ENCODE data around the gene ESYT3. TPM values are rescaled to one million over a fixed set of nuclear protein-coding genes. Genes with fewer than 3 reads are reported as not detected.

Gene ESYT3
- polyA plus RNA-seq, 4 donors = 0.22 to 1.4 (median 0.31) TPM; not detected in 1

- Histone ChIP-seq H3K4me3 (ENCODE audit: low read depth in 1 of 3, low read length in 3 of 3) (no peak overlapping the region), H3K27me3 (ENCODE audit: control insufficient read depth in 3 of 3, insufficient read depth in 3 of 3, low read length in 3 of 3) (peaks cover 0 to 16% (median under 1%) of the 10 kb centered on the region in 3 donors), H3K9me3 (ENCODE audit: control insufficient read depth in 2 of 2, insufficient read depth in 1 of 2, low read depth in 1 of 2, low read length in 1 of 2) (no peaks in the 10 kb centered on the region), H3K36me3 (ENCODE audit: control insufficient read depth in 3 of 3, insufficient read depth in 2 of 3, low read depth in 1 of 3, low read length in 3 of 3) (peaks cover 0 to 3% (median 0%) of the 10 kb centered on the region in 3 donors), H3K27ac (ENCODE audit: low read depth in 1 of 3, low read length in 2 of 3) (no peak overlapping the region), H3K4me1 (ENCODE audit: control insufficient read depth in 3 of 3, insufficient read depth in 2 of 3, low read depth in 1 of 3, low read length in 2 of 3) (peaks cover 0 to 14% (median 0%) of the 10 kb centered on the region in 3 donors)
- DNase-seq (no peak), FAIRE-seq (no peak)
- 71 to 75% (median 75%) methylated on average over 2 of the region's 2 CpGs for WGBS, 3 donors
These were observed 7.3 kb downstream of the ESYT3 start for GRCh38 chr3:138441742-138442141.

DNA sequence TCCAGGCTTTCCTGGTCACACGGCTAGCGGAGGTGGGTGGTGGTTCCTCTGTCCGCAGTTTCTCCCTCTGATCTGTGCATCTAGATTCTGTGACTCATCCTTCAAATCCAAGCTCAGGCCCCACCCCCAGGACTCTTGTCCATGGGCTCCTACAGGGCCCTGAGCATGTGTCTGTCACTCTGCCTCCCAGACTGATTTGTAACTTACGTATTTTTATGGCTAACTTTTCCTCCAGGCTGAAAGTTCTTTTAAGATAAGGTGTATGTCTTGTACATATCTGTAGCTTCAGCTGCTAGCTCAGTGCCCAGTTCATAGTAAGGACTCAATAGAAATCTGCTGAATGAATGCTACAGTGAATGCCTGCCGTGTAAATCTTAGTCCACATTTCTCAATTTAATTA is 8.0 kb downstream of the ESYT3 start:
- 23 to 56% (median 51%) methylated on average over 5 of the region's 5 CpGs for whole genome bisulfite sequencing, 3 donors
- Histone ChIP-seq H3K27ac (ENCODE audit: low read depth in 1 of 3, low read length in 2 of 3) (peak overlapping the region in 1 of 3 donors; percentile 10), H3K4me1 (ENCODE audit: control insufficient read depth in 3 of 3, insufficient read depth in 2 of 3, low read depth in 1 of 3, low read length in 2 of 3) (peaks cover 0 to 14% (median 0%) of the 10 kb centered on the region in 3 donors), H3K36me3 (ENCODE audit: control insufficient read depth in 3 of 3, insufficient read depth in 2 of 3, low read depth in 1 of 3, low read length in 3 of 3) (peaks cover 0 to 3% (median 0%) of the 10 kb centered on the region in 3 donors), H3K4me3 (ENCODE audit: low read depth in 1 of 3, low read length in 3 of 3) (no peak overlapping the region), H3K27me3 (ENCODE audit: control insufficient read depth in 3 of 3, insufficient read depth in 3 of 3, low read length in 3 of 3) (peaks cover 0 to 9% (median 0%) of the 10 kb centered on the region in 3 donors), H3K9me3 (ENCODE audit: control insufficient read depth in 2 of 2, insufficient read depth in 1 of 2, low read depth in 1 of 2, low read length in 1 of 2) (no peaks in the 10 kb centered on the region)
- FAIRE-seq = no peak
- DNase-seq = peak; percentile 66 to 84

GRCh38 chr3:138443091-138443490 is 8.7 kb downstream of the ESYT3 start:
- DNase-seq (no peak), FAIRE-seq (no peak)
- Histone ChIP-seq H3K27me3 (ENCODE audit: control insufficient read depth in 3 of 3, insufficient read depth in 3 of 3, low read length in 3 of 3) (peaks cover 0 to 7% (median 0%) of the 10 kb centered on the region in 3 donors), H3K9me3 (ENCODE audit: control insufficient read depth in 2 of 2, insufficient read depth in 1 of 2, low read depth in 1 of 2, low read length in 1 of 2) (no peaks in the 10 kb centered on the region), H3K36me3 (ENCODE audit: control insufficient read depth in 3 of 3, insufficient read depth in 2 of 3, low read depth in 1 of 3, low read length in 3 of 3) (peaks cover 0 to 3% (median 0%) of the 10 kb centered on the region in 3 donors), H3K4me1 (ENCODE audit: control insufficient read depth in 3 of 3, insufficient read depth in 2 of 3, low read depth in 1 of 3, low read length in 2 of 3) (peaks cover 0 to 14% (median 0%) of the 10 kb centered on the region in 3 donors), H3K27ac (ENCODE audit: low read depth in 1 of 3, low read length in 2 of 3) (peak overlapping the region in 1 of 3 donors; percentile 10), H3K4me3 (ENCODE audit: low read depth in 1 of 3, low read length in 3 of 3) (no peak overlapping the region)
- 61 to 80% (median 71%) methylated on average over 2 of the region's 2 CpGs for WGBS, 3 donors

DNA sequence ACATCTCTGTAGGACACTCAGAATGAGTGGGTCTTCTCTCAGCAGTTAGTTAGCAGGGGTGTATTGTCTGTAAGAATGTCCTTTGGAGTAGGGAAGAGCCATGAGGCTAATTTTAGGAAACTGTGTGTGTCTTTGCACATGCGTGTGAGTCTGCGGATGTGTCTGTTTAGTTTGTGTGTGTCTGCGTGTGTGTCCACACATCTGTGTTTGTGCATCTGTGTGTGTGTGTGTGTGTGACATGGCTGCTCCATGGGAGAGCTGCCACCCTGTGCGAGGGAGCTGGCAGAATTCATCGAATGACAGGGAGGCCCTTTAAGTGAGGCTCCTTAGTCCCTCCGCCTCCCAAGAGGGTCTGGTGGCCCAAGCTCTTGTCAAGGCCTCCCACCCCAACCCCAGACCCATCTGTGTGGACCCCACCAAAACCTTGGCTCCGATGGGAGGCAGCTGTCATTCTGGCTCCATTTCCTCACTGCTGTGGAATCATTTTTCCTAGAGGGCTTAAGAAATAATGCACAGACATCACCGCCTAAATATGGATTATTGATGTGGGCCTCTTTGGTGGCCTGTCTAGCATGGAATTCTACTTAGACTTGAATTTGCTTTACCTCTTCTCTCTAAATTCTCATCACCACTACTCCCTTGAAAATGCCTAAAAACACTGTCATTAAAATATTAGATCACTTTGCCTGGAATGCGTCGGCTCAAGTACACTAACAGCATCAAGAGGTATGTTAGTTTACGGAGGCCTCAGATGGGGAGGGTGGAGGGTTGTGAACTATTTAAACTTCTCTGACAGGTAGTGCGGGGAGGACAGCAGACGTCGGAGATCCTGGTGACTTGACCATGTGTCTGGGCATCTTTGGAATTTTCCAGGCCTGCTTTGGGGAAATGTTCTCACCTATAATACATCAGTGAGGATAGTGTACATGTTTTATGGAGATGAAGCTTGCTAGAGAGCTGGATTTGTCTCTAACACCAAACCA is 9.4 kb downstream of the ESYT3 start:
- Histone ChIP-seq H3K36me3 (ENCODE audit: control insufficient read depth in 3 of 3, insufficient read depth in 2 of 3, low read depth in 1 of 3, low read length in 3 of 3) (peaks cover 0 to 3% (median 0%) of the 10 kb centered on the region in 3 donors), H3K4me3 (ENCODE audit: low read depth in 1 of 3, low read length in 3 of 3) (no peak overlapping the region), H3K9me3 (ENCODE audit: control insufficient read depth in 2 of 2, insufficient read depth in 1 of 2, low read depth in 1 of 2, low read length in 1 of 2) (no peaks in the 10 kb centered on the region), H3K27ac (ENCODE audit: low read depth in 1 of 3, low read length in 2 of 3) (no peak overlapping the region), H3K27me3 (ENCODE audit: control insufficient read depth in 3 of 3, insufficient read depth in 3 of 3, low read length in 3 of 3) (peaks cover 0 to 7% (median 0%) of the 10 kb centered on the region in 3 donors), H3K4me1 (ENCODE audit: control insufficient read depth in 3 of 3, insufficient read depth in 2 of 3, low read depth in 1 of 3, low read length in 2 of 3) (peaks cover 0 to 14% (median 0%) of the 10 kb centered on the region in 3 donors)
- 88 to 94% (median 92%) methylated on average over 14 of the region's 14 CpGs for WGBS, 3 donors
- FAIRE-seq = no peak
- DNase-seq = no peak

DNA sequence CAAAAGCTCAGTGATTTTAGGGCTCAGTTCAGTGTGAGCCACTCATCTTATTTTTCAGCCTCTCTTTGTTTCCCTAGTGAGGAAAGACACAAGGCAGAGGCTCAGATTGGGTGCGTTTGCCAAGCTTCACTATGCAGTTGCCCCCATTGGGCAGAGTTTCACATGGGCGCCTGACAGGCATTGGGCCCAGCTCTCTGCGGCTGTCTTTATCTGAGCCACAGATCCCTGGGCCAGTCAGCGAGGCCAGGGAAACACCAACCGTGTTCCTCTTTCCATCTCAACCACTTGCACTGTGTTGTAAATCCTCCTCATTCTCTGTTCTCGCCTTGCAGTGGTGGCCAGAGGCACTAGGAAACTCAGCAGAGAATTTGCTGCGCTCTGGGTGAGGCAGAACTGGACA is 10.8 kb downstream of the ESYT3 start:
- Histone ChIP-seq H3K4me1 (ENCODE audit: control insufficient read depth in 3 of 3, insufficient read depth in 2 of 3, low read depth in 1 of 3, low read length in 2 of 3) (peaks cover 0 to 14% (median 0%) of the 10 kb centered on the region in 3 donors), H3K27me3 (ENCODE audit: control insufficient read depth in 3 of 3, insufficient read depth in 3 of 3, low read length in 3 of 3) (no peaks in the 10 kb centered on the region), H3K9me3 (ENCODE audit: control insufficient read depth in 2 of 2, insufficient read depth in 1 of 2, low read depth in 1 of 2, low read length in 1 of 2) (no peaks in the 10 kb centered on the region), H3K4me3 (ENCODE audit: low read depth in 1 of 3, low read length in 3 of 3) (no peak overlapping the region), H3K27ac (ENCODE audit: low read depth in 1 of 3, low read length in 2 of 3) (no peak overlapping the region), H3K36me3 (ENCODE audit: control insufficient read depth in 3 of 3, insufficient read depth in 2 of 3, low read depth in 1 of 3, low read length in 3 of 3) (peaks cover 0 to 3% (median 0%) of the 10 kb centered on the region in 3 donors)
- no peak for FAIRE-seq
- WGBS, 3 donors = 88 to 97% (median 89%) methylated on average over 7 of the region's 7 CpGs
- no peak for DNase-seq

GRCh38 chr3:138445654-138446053 is 11.2 kb downstream of the ESYT3 start:
- H3K27ac ChIP-seq (ENCODE audit: low read depth in 1 of 3, low read length in 2 of 3) = no peak overlapping the region
- FAIRE-seq = no peak
- peaks cover 0 to 14% (median 0%) of the 10 kb centered on the region in 3 donors for H3K4me1 ChIP-seq (ENCODE audit: control insufficient read depth in 3 of 3, insufficient read depth in 2 of 3, low read depth in 1 of 3, low read length in 2 of 3)
- H3K4me3 ChIP-seq (ENCODE audit: low read depth in 1 of 3, low read length in 3 of 3) = no peak overlapping the region
- WGBS, 3 donors = 86 to 89% (median 88%) methylated on average over 4 of the region's 4 CpGs
- H3K36me3 ChIP-seq (ENCODE audit: control insufficient read depth in 3 of 3, insufficient read depth in 2 of 3, low read depth in 1 of 3, low read length in 3 of 3) = peaks cover 0 to 3% (median 0%) of the 10 kb centered on the region in 3 donors
- H3K27me3 ChIP-seq (ENCODE audit: control insufficient read depth in 3 of 3, insufficient read depth in 3 of 3, low read length in 3 of 3) = no peaks in the 10 kb centered on the region
- no peak for DNase-seq
- no peaks in the 10 kb centered on the region for H3K9me3 ChIP-seq (ENCODE audit: control insufficient read depth in 2 of 2, insufficient read depth in 1 of 2, low read depth in 1 of 2, low read length in 1 of 2)

- DNase-seq (no peak), FAIRE-seq (no peak)
- H3K4me3 ChIP-seq (ENCODE audit: low read depth in 1 of 3, low read length in 3 of 3) = no peak overlapping the region
- H3K27ac ChIP-seq (ENCODE audit: low read depth in 1 of 3, low read length in 2 of 3) = no peak overlapping the region
- WGBS, 3 donors = 75 to 85% (median 77%) methylated on average over 3 of the region's 3 CpGs
- H3K9me3 ChIP-seq (ENCODE audit: control insufficient read depth in 2 of 2, insufficient read depth in 1 of 2, low read depth in 1 of 2, low read length in 1 of 2) = no peaks in the 10 kb centered on the region
- peaks cover 0 to 2% (median 0%) of the 10 kb centered on the region in 3 donors for H3K4me1 ChIP-seq (ENCODE audit: control insufficient read depth in 3 of 3, insufficient read depth in 2 of 3, low read depth in 1 of 3, low read length in 2 of 3)
- no peaks in the 10 kb centered on the region for H3K27me3 ChIP-seq (ENCODE audit: control insufficient read depth in 3 of 3, insufficient read depth in 3 of 3, low read length in 3 of 3)
- peaks cover 0 to 3% (median 0%) of the 10 kb centered on the region in 3 donors for H3K36me3 ChIP-seq (ENCODE audit: control insufficient read depth in 3 of 3, insufficient read depth in 2 of 3, low read depth in 1 of 3, low read length in 3 of 3)
These were observed 14.2 kb downstream of the ESYT3 start for GRCh38 chr3:138448631-138449030.

- H3K4me3 ChIP-seq (ENCODE audit: low read depth in 1 of 3, low read length in 3 of 3) = no peak overlapping the region
- 80 to 88% (median 87%) methylated on average over 3 of the region's 3 CpGs for WGBS, 3 donors
- H3K36me3 ChIP-seq (ENCODE audit: control insufficient read depth in 3 of 3, insufficient read depth in 2 of 3, low read depth in 1 of 3, low read length in 3 of 3) = peaks cover 0 to 3% (median 0%) of the 10 kb centered on the region in 3 donors
- no peaks in the 10 kb centered on the region for H3K4me1 ChIP-seq (ENCODE audit: control insufficient read depth in 3 of 3, insufficient read depth in 2 of 3, low read depth in 1 of 3, low read length in 2 of 3)
- no peaks in the 10 kb centered on the region for H3K9me3 ChIP-seq (ENCODE audit: control insufficient read depth in 2 of 2, insufficient read depth in 1 of 2, low read depth in 1 of 2, low read length in 1 of 2)
- H3K27ac ChIP-seq (ENCODE audit: low read depth in 1 of 3, low read length in 2 of 3) = no peak overlapping the region
- DNase-seq (no peak), FAIRE-seq (no peak)
- H3K27me3 ChIP-seq (ENCODE audit: control insufficient read depth in 3 of 3, insufficient read depth in 3 of 3, low read length in 3 of 3) = no peaks in the 10 kb centered on the region
These were observed 15.1 kb downstream of the ESYT3 start for GRCh38 chr3:138449490-138449889.

All from small intestine (tissue), 7 donors.